Activated CD8-positive, alpha-beta memory T cell treated with anti-CD3 and anti-CD28 coated beads, Interleukin-2, amount 50 U/mL, for 24 hours (primary cell): ENCODE measurements around the gene BPIFA3.

Source experiments
- DNase-seq: peaks from one replicate; pipeline ENCODE4 v3.0.0-alpha.2; 2020; ENCODE audit errors: extremely low read depth

BPIFA3 gene

DNA sequence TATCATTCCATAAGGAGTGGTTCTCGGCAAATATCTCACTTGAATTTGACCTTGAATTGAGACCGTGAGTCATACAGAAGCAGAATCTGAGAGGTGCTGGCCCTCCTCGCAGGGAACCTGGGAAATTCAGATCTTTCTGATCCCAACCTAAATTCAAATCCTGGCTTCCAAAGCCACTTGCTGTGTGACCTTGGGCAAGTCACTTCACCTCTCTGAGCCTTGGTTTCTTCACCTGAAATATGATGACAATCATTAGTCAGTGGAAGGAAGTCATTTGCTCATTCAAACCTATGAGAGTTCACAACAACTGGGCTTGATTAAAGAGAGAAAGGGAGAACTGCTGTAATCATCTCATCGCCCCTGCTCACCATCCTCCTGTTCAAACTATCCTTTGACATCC is 7.2 kb downstream of the BPIFA3 start:
- no peak for DNase-seq

DNA sequence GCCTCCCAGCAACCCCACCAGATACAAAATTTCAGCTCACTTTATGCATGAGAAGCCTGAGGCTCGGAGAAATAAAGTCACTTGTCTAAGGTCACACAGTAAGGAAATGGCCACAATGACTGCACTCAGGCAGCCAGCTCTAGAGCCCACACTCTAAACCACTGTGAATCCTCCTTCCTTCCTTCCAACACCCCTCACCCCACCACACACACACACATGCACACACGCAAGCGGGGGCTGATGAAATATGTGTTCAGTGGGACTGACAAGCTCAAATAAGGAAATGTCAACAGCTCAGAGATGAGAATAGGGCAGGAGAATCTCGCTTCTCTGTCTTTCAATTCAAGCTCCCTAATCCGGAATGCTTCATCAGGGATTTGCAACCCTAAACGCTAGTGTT is 12.7 kb downstream of the BPIFA3 start:
- DNase-seq, result no peak

DNA sequence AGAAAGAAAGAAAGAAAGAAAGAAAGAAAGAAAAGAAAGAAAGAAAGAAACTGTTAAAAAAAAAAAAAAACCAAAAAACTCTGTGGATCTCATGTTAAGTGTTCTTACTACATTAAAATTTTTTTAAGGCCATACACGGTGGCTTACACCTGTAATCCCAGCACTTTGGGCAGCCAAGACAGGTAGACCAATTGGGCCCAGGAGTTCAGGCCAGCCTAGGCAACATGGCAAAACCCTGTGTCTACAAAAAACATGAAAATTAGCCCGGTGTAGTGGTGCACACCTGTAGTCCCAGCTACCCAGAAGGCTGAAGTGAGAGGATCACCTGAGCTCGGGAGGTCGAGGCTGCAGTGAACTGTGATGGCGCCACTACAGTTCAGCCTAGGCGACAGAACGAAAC is 14.1 kb downstream of the BPIFA3 start:
- DNase-seq, result no peak

DNA sequence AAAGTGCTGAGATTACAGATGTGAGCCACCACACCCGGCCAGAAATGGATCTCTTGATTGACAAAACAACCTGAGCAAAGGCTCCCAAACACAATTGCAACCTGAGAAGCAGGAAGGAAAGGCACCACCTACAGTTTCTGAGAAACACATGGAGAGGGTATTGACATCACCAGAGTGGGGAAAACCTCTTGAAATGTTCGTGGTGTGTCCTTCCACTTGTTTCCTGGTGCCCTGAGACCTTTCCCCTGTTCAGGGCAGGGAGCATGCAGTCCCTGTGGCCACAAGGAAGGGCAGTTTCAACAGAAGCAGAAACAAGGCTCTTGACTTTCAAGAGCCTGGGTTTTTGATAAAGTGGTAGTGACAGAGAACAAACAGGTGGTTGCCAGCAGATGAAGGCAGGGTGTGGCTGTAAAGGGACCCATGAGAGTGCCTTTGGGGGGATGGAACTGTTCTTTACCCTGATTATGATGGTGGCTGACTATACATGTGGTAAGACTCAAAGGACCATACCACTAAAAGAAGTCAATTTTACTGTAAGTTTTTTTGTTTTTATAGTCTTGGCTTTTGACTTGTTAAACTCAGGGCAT is 15.4 kb downstream of the BPIFA3 start:
- DNase-seq, result no peak

DNA sequence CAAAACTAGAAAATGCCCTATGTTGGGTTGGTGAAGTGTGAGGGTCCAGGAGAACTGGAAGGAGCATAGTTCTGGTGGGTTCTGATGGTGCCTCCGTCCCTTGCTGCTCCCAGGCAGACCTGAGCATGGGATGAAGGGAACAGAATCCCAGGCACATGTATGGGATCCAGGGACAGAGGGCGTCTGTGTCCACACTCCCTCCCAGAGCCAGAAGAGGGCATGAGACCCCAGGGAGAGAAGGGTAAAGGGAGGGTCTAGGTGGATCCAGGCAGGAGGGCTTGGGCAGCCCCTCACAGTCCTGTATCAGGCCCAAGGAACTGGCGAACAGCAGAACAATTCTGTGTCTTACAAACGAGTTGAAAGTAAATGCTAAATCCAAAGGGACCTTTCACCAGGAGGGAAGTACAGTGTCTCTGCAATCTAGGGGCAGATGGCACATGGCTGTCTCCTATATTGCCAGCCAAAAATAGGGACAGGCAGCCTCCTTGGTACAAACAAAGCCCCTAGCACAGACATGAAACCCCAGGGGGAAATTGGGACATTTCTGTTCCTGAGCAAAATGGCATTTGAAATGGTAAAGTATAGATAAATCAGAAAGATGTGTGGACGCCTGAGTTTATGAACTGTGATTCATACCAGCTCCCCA is 16.1 kb downstream of the BPIFA3 start:
- no peak for DNase-seq

DNA sequence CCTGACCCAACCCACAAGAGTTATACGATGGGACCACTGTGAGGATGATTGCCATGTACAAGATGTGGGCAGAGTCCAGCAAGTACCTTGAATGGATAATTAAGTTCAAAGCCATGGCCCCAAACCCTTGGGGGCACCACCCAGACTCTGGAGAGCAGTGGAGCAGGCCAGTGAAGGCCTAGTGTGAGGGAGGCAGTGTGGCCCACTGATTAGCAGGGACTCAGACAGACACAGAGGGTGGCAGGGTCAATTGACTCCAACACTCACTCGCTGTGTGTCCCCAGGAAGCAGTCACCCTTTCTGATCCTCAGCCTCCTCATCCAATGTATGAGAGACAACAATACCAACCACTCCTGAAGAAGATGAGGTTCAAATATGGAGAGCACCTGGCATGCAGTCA is 16.9 kb downstream of the BPIFA3 start:
- no peak for DNase-seq

DNA sequence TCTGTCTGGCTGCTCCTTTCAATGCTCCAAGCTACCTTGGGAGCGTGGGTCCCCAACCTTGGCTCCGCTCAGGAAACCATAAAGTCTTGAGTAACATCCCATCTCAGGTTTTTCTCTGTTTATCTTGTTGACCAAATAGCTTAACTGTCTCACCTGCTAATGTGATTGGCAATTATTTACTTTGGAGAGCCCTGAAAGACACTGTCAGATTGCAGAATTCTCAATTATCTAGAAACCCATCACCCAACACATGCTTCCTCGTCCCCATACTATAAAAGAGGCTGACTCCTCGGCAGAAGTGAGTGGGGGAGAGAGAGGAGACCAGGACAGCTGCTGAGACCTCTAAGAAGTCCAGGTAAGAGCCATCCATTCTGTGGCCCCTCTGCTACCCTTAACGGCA is 18.5 kb downstream of the BPIFA3 start, which contains the start of gene BPIFA1:
TSS of gene BPIFA1 (plus strand) at position 301 of the 400 bp plus-strand sequence. CDS start 1,716 bp downstream, outside the sequence.
- DNase-seq, result no peak

DNA sequence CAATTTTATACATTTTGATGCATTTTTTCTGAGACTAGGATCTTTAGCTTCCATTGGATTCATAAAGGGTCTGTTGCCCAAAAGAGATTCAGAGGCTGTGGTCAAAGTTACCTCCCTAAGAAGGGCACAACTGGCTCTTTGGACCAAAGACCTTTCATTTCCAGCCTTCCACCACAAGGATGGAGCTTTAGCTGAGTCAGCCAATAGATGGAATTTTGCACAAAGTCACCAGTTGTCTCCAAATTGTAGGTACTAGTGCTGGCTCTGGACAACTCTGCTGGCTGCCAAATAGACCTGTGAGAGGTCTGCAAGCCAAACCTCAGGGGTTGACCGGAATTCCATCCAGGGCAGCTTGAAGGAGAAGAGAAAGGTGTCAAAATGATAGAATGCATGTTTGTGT is 19.2 kb downstream of the BPIFA3 start:
- DNase-seq, result no peak

DNA sequence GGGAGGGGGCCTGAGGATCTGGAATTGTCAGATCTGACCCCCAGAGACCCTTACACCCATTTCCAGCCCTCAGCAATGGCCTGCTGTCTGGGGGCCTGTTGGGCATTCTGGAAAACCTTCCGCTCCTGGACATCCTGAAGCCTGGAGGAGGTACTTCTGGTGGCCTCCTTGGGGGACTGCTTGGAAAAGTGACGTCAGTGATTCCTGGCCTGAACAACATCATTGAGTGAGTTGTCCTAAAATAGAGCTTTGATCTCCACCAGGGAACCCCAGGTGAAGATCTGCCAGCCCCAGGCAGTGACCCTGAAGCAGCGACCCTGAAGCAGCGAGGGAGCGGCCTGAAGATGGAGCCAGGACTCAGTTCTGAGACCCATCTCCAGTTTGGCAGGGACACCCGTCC is 20.8 kb downstream of the BPIFA3 start:
- DNase-seq, result no peak

DNA sequence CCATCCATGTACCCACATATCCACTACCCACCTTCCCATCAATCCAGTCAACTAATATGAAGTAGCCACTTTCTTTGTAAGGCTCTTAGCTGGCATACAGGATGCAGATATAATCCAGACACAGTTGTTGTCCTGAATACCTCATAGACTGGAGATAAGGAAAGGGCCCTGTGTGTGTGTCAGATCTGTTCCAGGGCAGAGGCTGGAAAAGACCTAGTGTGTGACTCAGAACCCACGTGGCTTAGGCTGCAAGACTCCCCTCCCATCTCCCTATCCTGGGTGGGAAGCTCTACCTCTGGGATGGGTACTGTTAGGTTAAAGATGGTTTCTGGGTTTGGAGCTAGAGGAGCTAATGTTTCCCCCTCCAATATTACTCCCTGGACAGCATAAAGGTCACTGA is 22.3 kb downstream of the BPIFA3 start:
- no peak for DNase-seq

DNA sequence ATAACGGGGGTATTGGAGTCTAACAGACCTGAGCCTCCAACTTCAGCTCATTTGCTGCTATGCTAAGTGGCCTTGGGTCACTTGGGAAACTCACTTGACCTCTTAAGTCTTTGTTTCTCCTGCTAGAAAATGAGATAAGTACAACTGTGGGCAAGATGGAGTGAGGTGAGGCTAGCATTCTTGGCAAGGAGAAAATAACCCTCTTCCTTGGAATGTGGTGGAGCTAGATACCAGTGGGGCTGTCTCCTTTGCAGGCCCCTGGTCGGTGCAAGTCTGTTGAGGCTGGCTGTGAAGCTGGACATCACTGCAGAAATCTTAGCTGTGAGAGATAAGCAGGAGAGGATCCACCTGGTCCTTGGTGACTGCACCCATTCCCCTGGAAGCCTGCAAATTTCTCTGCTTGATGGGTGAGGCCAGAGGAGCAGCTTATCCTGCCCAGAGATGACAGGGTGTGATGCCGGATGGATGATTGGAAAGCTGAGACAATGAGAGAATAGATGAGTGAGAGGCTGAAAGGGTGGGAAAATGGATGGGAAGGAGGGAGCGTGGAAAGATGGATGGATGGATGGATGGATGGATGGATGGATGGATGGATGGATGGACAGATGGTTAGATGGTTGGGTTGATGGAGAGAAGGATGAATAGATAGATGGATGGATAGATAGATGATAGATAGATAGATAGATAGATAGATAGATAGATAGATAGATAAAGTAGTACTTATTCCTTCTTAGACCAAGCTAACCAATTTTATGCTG is 23.0 kb downstream of the BPIFA3 start:
- DNase-seq, result no peak

DNA sequence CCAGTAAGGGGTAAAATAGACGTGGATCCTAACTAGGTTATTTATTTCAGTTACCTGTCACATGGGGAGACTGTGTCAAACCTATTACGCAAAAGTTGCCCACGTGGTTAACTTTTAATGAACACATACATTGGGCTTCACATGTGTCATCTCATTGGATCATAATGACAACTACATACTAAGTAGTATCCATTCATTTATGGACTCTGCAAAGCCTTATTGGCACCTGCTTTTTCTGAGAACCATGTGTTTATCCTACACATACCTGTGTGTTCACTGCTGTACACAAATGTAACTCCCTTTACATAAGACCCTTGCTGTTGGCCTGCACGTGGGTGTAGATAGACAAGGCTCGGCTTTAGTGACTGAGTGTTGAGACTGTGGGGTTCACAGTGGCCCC is 23.8 kb downstream of the BPIFA3 start:
- DNase-seq, result no peak

DNA sequence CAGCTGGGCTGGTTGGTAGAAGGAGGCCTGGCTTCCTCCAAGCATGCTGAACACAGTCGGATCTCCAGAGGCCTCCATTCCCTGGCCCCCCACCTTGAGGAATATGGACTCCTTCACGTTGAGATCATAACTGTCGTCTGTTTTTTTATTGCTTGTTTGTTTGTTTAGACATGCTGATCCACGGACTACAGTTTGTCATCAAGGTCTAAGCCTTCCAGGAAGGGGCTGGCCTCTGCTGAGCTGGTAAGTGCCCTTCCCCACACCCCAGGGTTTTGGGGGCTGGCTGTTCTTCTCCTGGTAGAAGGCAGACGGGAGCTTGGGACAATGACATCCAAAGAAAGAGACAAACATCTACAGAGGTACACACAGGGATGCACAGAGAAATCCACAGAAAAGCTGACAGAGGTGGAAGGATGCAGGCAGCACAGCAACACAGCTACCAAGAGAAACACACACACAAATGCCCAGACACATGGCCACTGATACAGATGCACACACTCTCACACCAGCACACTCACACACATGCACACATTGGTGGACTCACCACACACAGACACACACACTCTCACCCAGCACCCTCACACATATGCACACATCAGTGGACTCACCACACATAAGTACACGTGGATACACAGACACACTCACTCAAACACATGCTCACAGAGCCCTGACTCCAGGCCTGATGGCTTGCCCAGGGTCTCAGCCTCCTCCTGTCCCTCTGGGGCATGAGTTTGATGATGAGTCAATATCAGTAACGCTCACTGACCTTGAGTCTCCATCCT is 25.4 kb downstream of the BPIFA3 start:
- DNase-seq, result no peak

DNA sequence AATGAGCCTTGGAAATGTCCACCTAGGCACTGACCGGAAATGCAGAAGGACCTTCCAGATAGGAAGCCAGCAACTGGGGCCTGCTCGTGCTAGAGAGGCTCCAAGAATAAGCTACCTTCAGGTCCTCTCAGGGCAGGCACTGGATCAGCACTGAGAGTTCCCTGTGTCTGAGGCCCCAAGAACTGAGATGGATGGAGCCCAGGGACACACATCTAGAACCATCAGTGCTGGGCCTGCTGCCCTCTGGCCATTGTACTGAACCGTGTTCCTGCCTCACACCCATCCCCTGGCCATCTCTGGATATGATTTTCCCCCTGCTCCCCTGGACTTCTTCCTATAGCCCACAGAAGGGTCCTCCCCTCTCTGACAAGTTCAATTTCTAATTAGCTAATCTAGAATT is 28.9 kb downstream of the BPIFA3 start:
- DNase-seq, result no peak

DNA sequence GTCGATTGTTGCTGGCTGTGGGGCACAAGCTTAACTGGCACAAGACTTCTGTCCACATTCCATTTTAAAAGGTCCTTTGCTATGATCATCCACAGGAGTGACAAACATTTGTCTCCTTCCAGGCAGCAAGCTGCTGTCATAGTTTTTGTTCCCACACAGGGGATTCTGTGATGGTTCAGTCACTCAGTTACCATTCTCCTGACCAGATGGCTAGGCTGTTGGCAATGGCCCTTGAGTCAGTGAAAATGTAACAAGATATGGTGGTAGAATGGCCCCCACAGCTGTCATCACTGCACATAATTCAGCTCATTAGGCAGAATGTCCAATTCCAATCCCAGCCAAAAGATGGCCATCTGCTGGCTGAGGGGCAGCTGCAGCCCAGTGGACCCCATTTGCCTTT is 32.3 kb downstream of the BPIFA3 start:
- DNase-seq, result no peak

DNA sequence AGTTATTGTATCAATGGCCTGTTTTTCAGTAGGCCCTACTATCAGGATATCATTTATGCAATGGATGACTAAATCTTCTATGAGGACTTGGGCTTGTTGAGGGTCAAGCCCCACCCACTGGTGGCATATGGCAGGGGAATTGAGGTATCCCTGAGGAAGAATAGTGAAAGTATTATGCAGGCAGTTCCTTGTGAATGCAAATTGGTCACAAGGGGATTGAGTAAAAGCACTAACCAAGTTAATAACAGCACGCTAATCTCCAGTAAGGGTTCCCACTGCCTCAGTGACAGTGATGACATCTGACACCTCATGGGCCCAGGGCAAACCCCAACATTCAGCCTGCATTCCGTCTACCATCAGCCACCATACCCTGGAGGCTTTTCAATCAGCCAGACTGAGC is 33.5 kb downstream of the BPIFA3 start:
- DNase-seq, result no peak

DNA sequence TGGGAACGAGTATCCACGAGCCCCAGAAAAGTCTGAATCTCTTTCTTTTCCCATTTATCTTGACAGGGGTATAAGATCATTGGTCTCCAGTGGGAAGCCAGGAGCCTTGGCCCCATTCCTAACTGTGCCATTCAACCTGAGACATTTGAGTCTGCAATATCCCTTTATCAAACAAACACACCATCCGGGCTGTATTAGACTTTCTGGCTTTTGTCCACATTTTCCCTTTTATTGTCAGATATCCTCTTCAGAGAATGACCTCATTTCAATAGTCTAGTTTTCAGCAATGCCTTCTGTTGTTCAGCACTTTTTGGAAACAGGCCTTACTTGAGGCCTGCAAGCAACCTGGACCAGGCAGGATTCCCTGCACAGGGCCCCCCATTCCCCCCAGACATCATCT is 34.3 kb downstream of the BPIFA3 start:
- DNase-seq, result no peak

DNA sequence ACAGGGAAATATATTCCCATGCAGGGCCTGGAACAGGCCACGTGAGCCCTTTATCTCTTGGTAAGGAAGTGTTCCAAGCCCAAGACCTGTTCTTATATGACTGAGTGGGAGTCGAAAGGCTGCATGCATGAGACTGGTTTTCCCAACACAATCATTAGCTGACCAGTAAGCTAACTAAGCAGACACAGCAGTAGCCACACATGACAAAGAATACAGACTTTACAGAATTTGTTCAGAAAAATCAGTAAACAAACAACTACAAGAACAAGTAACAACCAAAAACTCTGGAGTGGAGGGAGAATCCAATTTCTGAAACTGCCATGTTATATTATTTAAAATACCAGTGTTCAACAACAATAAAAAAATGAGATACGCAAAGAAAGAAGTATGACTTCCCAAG is 35.3 kb downstream of the BPIFA3 start:
- DNase-seq, result no peak

DNA sequence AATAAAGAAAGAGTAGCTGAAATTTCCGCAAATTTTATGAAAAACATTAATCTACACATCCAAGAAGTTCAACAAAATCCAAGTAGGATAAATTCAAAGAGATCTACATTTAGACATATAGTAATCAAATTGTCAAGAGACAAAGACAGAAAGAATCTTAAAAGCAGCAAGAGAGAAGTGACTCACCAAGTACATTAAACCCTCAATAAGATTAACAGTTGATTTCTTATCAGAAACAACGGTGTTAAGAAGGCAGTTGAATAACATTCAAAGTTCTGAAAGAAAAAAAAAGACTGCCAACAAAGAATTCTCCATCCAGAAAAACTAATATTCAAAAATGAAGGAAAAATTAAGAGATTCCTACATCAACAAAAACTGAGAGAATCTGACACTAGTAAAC is 37.9 kb downstream of the BPIFA3 start:
- DNase-seq, result no peak

DNA sequence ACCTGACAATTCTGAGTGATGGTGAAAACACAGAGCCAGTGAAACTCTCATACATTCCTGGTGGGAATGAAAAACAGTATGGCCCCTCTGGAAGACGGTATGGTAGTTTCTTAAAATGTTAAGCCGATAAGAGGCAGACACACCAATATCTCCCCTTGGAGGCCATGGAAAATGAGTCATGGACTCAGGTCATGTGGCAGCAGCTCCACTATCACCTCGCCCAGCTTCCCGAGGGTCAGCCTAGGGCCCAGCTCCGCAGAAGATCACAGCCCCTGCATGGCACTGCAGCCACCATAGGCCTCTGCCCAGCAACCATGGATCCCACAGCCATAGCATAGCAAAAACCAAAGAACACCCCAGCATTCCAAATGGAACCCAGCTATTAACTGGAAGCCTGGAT is 40.1 kb downstream of the BPIFA3 start:
- no peak for DNase-seq

DNA sequence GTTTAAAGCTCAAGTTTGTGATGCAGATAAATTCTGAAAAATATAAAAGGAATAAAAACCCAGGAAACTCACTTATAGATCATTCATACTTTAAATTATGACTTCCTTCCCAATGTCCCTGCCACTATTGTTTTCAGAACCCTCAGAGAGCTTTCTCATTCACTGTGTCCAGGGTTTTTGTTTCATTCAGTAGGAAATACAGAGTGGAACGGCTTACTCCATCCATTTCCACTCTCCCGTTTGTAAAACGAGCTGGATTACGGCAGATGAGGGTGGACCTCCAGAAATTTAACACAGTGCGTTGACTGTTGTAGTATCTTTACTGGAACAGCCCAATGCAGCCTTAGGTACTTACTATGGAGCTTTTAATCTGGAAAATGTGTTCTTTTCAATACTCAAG is 42.2 kb downstream of the BPIFA3 start:
- DNase-seq, result no peak

DNA sequence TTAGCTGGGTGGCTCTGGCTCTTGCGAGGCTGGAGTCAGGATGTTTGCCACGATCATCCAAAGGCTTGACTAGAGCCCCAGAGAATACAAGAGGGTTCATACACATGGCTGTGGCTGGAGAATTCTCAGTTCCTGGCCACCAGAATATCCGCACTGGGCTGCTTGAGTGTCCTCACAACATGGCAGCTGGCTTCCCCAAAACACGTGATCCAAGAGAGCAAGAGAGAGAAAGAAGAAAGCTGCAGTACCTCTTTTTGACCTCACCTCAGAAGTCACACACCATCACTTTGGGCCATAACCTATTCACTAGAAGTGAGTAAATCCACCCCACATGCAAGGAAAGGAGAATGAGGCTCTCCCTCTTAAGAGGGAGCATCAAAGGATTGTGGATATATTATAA is 44.3 kb downstream of the BPIFA3 start:
- DNase-seq, result no peak

DNA sequence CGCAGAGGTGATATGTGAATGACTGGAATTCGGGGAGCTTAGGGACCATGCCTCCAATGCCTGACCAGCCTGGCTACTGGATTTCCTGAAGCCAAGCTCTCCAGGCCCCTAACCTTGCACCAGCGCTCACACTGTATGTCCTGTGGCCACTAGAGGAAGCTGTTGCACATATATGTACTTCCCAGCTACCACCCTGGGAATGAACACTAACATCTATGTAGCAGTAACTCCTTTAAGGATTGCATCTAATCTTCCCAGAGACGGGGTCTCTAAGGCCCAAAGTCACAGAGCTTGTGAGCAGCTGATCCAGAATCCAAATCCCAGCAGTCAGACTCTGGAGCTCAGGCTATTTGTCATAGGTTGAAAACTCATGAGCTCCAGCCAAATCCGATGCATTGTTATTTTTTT is 45.5 kb downstream of the BPIFA3 start:
- DNase-seq, result no peak
